ENCODE measurements around the gene TMEM260. TPM values are rescaled to one million over a fixed set of nuclear protein-coding genes. Genes with fewer than 3 reads are reported as not detected.

The TMEM260 gene
- total and polyA plus RNA-seq, 9 donors, result 8.0 to 13.1 (median 10.9) TPM

Other genes starting within 250 kb of the TMEM260 start
- gene OTX2, start 230.7 kb downstream of the TMEM260 start, total RNA-seq, result 0.04 TPM
- gene OTX2, start 230.7 kb downstream of the TMEM260 start, polyA plus RNA-seq (ENCODE audit: insufficient read depth in 1 of 8, insufficient read length in 8 of 8, low replicate concordance in 1 of 8), result under 1 TPM in 1 of 8 donors, not detected in 7; 0.08 TPM